ENCODE results near the gene TFDP2. TPM values are rescaled to one million over a fixed set of nuclear protein-coding genes. Genes with fewer than 3 reads are reported as not detected.

TFDP2 gene
- total and polyA plus RNA-seq, 2 experiments from 2014 or later = 150 to 410 TPM

DNA sequence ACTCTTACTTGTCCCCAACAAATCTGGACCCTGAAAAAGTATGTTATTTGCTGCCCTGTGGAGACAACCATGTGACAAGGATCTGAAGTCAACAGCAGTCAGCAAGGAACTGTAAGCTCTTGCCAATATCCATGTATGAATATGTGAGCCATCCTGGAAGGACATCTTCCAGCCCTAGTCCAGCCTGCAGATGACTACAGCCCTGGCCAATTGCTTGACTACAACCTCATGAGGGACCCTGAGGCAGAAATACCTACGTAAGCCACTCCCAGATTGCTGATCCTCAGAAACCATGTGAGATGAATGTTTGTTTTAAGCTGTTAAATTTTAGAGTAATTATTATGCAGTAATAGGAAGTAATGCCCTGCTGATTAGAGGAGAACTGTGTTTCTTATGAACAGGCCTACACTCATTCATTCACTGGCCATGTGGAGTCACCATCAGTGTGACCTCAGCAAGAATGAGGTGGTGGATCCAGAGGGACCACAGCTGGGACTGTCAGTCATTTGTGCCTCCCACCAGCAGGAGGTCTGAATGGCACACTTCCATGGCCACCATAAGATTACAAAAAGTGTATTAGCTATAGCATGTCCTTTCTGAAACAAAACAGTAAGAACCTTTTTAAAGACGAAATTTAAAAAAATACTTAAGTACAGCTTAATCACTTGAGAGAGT, 92.6 kb downstream of the TFDP2 start (continued):
- TF ChIP-seq, protein P1, sequence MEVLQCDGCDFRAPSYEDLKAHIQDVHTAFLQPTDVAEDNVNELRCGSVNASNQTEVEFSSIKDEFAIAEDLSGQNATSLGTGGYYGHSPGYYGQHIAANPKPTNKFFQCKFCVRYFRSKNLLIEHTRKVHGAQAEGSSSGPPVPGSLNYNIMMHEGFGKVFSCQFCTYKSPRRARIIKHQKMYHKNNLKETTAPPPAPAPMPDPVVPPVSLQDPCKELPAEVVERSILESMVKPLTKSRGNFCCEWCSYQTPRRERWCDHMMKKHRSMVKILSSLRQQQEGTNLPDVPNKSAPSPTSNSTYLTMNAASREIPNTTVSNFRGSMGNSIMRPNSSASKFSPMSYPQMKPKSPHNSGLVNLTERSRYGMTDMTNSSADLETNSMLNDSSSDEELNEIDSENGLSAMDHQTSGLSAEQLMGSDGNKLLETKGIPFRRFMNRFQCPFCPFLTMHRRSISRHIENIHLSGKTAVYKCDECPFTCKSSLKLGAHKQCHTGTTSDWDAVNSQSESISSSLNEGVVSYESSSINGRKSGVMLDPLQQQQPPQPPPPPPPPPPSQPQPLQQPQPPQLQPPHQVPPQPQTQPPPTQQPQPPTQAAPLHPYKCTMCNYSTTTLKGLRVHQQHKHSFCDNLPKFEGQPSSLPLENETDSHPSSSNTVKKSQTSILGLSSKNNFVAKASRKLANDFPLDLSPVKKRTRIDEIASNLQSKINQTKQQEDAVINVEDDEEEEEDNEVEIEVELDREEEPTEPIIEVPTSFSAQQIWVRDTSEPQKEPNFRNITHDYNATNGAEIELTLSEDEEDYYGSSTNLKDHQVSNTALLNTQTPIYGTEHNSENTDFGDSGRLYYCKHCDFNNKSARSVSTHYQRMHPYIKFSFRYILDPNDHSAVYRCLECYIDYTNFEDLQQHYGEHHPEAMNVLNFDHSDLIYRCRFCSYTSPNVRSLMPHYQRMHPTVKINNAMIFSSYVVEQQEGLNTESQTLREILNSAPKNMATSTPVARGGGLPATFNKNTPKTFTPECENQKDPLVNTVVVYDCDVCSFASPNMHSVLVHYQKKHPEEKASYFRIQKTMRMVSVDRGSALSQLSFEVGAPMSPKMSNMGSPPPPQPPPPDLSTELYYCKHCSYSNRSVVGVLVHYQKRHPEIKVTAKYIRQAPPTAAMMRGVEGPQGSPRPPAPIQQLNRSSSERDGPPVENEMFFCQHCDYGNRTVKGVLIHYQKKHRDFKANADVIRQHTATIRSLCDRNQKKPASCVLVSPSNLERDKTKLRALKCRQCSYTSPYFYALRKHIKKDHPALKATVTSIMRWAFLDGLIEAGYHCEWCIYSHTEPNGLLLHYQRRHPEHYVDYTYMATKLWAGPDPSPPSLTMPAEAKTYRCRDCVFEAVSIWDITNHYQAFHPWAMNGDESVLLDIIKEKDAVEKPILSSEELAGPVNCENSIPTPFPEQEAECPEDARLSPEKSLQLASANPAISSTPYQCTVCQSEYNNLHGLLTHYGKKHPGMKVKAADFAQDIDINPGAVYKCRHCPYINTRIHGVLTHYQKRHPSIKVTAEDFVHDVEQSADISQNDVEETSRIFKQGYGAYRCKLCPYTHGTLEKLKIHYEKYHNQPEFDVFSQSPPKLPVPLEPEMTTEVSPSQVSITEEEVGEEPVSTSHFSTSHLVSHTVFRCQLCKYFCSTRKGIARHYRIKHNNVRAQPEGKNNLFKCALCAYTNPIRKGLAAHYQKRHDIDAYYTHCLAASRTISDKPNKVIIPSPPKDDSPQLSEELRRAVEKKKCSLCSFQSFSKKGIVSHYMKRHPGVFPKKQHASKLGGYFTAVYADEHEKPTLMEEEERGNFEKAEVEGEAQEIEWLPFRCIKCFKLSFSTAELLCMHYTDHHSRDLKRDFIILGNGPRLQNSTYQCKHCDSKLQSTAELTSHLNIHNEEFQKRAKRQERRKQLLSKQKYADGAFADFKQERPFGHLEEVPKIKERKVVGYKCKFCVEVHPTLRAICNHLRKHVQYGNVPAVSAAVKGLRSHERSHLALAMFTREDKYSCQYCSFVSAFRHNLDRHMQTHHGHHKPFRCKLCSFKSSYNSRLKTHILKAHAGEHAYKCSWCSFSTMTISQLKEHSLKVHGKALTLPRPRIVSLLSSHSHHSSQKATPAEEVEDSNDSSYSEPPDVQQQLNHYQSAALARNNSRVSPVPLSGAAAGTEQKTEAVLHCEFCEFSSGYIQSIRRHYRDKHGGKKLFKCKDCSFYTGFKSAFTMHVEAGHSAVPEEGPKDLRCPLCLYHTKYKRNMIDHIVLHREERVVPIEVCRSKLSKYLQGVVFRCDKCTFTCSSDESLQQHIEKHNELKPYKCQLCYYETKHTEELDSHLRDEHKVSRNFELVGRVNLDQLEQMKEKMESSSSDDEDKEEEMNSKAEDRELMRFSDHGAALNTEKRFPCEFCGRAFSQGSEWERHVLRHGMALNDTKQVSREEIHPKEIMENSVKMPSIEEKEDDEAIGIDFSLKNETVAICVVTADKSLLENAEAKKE (CRISPR knock-in tag; IDR thresholded peaks at IDR 0.05) = no peak
- no peak for TF ChIP-seq JUNB (IDR thresholded peaks at IDR 0.05; ENCODE audit: unreplicated experiment)
- TF ChIP-seq POLR2AphosphoS5 (IDR thresholded peaks at IDR 0.05; ENCODE audit: low read depth) = no peak
- TF ChIP-seq, protein P2, sequence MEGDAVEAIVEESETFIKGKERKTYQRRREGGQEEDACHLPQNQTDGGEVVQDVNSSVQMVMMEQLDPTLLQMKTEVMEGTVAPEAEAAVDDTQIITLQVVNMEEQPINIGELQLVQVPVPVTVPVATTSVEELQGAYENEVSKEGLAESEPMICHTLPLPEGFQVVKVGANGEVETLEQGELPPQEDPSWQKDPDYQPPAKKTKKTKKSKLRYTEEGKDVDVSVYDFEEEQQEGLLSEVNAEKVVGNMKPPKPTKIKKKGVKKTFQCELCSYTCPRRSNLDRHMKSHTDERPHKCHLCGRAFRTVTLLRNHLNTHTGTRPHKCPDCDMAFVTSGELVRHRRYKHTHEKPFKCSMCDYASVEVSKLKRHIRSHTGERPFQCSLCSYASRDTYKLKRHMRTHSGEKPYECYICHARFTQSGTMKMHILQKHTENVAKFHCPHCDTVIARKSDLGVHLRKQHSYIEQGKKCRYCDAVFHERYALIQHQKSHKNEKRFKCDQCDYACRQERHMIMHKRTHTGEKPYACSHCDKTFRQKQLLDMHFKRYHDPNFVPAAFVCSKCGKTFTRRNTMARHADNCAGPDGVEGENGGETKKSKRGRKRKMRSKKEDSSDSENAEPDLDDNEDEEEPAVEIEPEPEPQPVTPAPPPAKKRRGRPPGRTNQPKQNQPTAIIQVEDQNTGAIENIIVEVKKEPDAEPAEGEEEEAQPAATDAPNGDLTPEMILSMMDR (conservative IDR thresholded peaks at IDR 0.05; ENCODE audit: low read depth in 2 of 2) = no peak

- H3K4me1 ChIP-seq (ENCODE audit: insufficient read depth) = no peaks in the 10 kb centered on the region
- H3K4me3 ChIP-seq = no peak overlapping the region
- Mint-ChIP-seq H3K27ac (no peak overlapping the region), H3K27me3 (ENCODE audit: insufficient read depth, low read depth, poor library complexity) (no peaks in the 10 kb centered on the region), H3K9me3 (peaks cover 4% of the 10 kb centered on the region; the same call in 1 of the 3 replicates), H3K4me1 (no peaks in the 10 kb centered on the region), H3K36me3 (ENCODE audit: low read depth) (peaks cover 4% of the 10 kb centered on the region; the same call in 2 of the 3 replicates), H3K4me3 (no peak overlapping the region)
- H3K27me3 ChIP-seq (ENCODE audit: insufficient read depth) = no peaks in the 10 kb centered on the region
- TF ChIP-seq ZNF114 (CRISPR knock-in tag; IDR thresholded peaks at IDR 0.05) (no peak), CREB1 (CRISPR knock-in tag; IDR thresholded peaks at IDR 0.05; ENCODE audit: low read depth) (no peak), STAT1 (IDR thresholded peaks at IDR 0.05; ENCODE audit: unreplicated experiment) (no peak), JUNB (IDR thresholded peaks at IDR 0.05; ENCODE audit: unreplicated experiment) (no peak)
- TF ChIP-seq, protein P1 (CRISPR knock-in tag; IDR thresholded peaks at IDR 0.05) = no peak
- no peak for DNase-seq (ENCODE audit: low spot score)
- no peaks in the 10 kb centered on the region for H3F3A ChIP-seq (replicated peaks; ENCODE audit: low read depth)
- H2AFZ ChIP-seq = no peak overlapping the region
- no peaks in the 10 kb centered on the region for H3K36me3 ChIP-seq (ENCODE audit: insufficient read depth)
- no peak for ATAC-seq
- H4K20me1 ChIP-seq (replicated peaks; ENCODE audit: insufficient read depth) = no peaks in the 10 kb centered on the region
- H3K27ac ChIP-seq (ENCODE audit: low read depth) = no peak overlapping the region
- H3K4me2 ChIP-seq = no peak overlapping the region
- H3K79me2 ChIP-seq (replicated peaks; ENCODE audit: insufficient read depth) = no peaks in the 10 kb centered on the region
- peaks cover 4% of the 10 kb centered on the region; the same call in 1 of the 2 replicates for H3K9me2 ChIP-seq (ENCODE audit: insufficient read depth)
These were observed 95.5 kb downstream of the TFDP2 start for GRCh38 chr3:142053835-142054234.

All from GM23338 (cell line).